Measurements from ENCODE around the gene COL9A2.

DNA sequence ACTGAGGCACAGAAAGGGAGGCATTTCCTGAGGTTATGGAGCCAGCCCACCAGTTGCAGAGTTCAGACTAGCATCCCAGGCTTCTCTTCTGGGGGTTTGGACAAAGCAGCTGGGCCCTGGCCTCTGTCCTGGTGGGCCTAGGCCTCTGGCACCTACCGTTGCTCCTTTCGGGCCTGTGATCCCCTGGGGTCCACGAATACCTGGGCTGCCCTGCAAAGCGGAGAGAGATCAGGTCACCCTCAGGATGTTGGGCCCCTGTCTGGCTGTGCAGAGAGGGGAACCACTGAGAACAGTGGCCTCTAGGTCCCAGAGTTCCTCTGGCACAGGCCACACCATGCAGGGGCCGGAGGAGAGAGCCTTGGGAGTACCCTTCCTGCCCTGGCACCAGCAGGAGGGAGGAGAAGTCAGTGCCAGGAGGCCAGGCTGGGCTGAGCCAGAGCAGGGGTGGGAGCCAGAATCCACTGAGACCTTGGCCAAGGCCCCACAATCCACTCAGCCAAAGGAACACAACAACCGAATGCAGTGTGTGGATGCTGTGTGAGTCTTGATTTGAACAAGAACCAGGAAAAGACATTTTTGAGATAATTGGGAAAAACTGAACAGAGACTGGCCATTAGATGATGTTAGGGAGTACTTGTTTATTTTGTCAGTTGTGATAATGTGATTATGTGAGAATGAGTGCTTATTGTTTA is 8.9 kb downstream of the COL9A2 start:
- TF ChIP-seq POLR2A (IDR thresholded peaks at IDR 0.05) (no peak), POLR2AphosphoS5 (IDR thresholded peaks at IDR 0.05; ENCODE audit: insufficient read depth in 1 of 2, low read depth in 1 of 2) (no peak)
- TF ChIP-seq, protein P1, sequence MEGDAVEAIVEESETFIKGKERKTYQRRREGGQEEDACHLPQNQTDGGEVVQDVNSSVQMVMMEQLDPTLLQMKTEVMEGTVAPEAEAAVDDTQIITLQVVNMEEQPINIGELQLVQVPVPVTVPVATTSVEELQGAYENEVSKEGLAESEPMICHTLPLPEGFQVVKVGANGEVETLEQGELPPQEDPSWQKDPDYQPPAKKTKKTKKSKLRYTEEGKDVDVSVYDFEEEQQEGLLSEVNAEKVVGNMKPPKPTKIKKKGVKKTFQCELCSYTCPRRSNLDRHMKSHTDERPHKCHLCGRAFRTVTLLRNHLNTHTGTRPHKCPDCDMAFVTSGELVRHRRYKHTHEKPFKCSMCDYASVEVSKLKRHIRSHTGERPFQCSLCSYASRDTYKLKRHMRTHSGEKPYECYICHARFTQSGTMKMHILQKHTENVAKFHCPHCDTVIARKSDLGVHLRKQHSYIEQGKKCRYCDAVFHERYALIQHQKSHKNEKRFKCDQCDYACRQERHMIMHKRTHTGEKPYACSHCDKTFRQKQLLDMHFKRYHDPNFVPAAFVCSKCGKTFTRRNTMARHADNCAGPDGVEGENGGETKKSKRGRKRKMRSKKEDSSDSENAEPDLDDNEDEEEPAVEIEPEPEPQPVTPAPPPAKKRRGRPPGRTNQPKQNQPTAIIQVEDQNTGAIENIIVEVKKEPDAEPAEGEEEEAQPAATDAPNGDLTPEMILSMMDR (IDR thresholded peaks at IDR 0.05): no peak
